ENCODE measurements around the gene MCM10.
"Not testable (repeated sequence)": the region's sequence is repeated elsewhere in the genome, so short reads cannot be mapped to it uniquely, and the experiment has no call there.

Gene MCM10

GRCh38 chr10:13160934-13161856 is at the start of gene MCM10:
Gene MCM10 (plus strand): TSS chr10:13161558. CDS start chr10:13164203, 2,645 bp downstream.
- peak; percentile 100 for DNase-seq

GRCh38 chr10:13113544-13113943 is 47.8 kb upstream of the MCM10 start:
- DNase-seq = no peak

GRCh38 chr10:13115832-13116803 is 45.2 kb upstream of the MCM10 start:
- no peak for DNase-seq

- DNase-seq = no peak
Measured at GRCh38 chr10:13117841-13118783, 43.2 kb upstream of the MCM10 start.

- no peak for DNase-seq
Measured at GRCh38 chr10:13118784-13119410, 42.5 kb upstream of the MCM10 start.

- DNase-seq = no peak
Measured at GRCh38 chr10:13120786-13121499, 40.4 kb upstream of the MCM10 start.

GRCh38 chr10:13121500-13121854 is 39.9 kb upstream of the MCM10 start:
- DNase-seq = no peak

GRCh38 chr10:13136651-13137050 is 24.7 kb upstream of the MCM10 start:
- no peak for DNase-seq

- no peak for DNase-seq
Measured at GRCh38 chr10:13139150-13139549, 22.2 kb upstream of the MCM10 start.

- no peak for DNase-seq
Measured at GRCh38 chr10:13139676-13140075, 21.7 kb upstream of the MCM10 start.

GRCh38 chr10:13140627-13141190 is 20.6 kb upstream of the MCM10 start:
- DNase-seq = no peak

GRCh38 chr10:13143766-13144165 is 17.6 kb upstream of the MCM10 start:
- no peak for DNase-seq

- no peak for DNase-seq
Measured at GRCh38 chr10:13144814-13145213, 16.5 kb upstream of the MCM10 start.

- no peak for DNase-seq
Measured at GRCh38 chr10:13146379-13146778, 15.0 kb upstream of the MCM10 start.

- no peak for DNase-seq
Measured at GRCh38 chr10:13147161-13147560, 14.2 kb upstream of the MCM10 start.

- peak; percentile 7 for DNase-seq
Measured at GRCh38 chr10:13152296-13152695, 9.1 kb upstream of the MCM10 start.

GRCh38 chr10:13155860-13156259 is 5.5 kb upstream of the MCM10 start:
- DNase-seq = not testable (repeated sequence)

GRCh38 chr10:13158401-13158800 is 3.0 kb upstream of the MCM10 start:
- DNase-seq = peak; percentile 19

GRCh38 chr10:13161857-13162271 is 506 bp downstream of the MCM10 start:
- DNase-seq = no peak

GRCh38 chr10:13163859-13164258 is 2.5 kb downstream of the MCM10 start:
- DNase-seq = no peak

GRCh38 chr10:13165177-13165576 is 3.8 kb downstream of the MCM10 start:
- DNase-seq = no peak

All from eye (tissue), 1 donor.